HL-60 (cell line): ENCODE measurements around the gene SMU1.

ENCODE experiments used
- DNase-seq, 2 experiments: peaks; one replicate each; pipeline ENCODE4 v3.0.0-alpha.2; 2010 to 2020; ENCODE audit warnings: low read depth in 1 of 2, low spot score in 1 of 2
- H3K27ac ChIP-seq: fragments of 250-450 bp; sonication (Bioruptor Pico); replicated peaks from 2 replicates; pipeline ENCODE4 v1.5.1; 2020; ENCODE audit warnings: mild to moderate bottlenecking, moderate library complexity
- H3K27me3 ChIP-seq: fragments of 250-450 bp; sonication (Bioruptor Pico); 2 replicates; pipeline ENCODE4 v1.5.1; 2021; ENCODE audit warnings: mild to moderate bottlenecking, moderate library complexity; ENCODE audit not compliant: insufficient read depth, poor library complexity, severe bottlenecking
- H3K4me3 ChIP-seq: replicated peaks from 2 replicates; pipeline ENCODE4 v1.5.1; 2011; ENCODE audit warnings: mild to moderate bottlenecking, control low read depth, low read length; ENCODE audit not compliant: insufficient read depth
- CTCF ChIP-seq: IDR thresholded peaks from one replicate; pipeline ENCODE4 v1.5.1; 2011; ENCODE audit warnings: low read length, control low read depth, inconsistent platforms; ENCODE audit not compliant: insufficient read depth
- GABPA ChIP-seq: IDR thresholded peaks from 2 replicates; pipeline ENCODE4 v1.6.1; 2012; ENCODE audit warnings: low read depth
- POLR2AphosphoS5 ChIP-seq: IDR thresholded peaks from 2 replicates; pipeline ENCODE4 v1.6.1; 2012; ENCODE audit warnings: low read depth
- REST ChIP-seq: IDR thresholded peaks from 2 replicates; pipeline ENCODE4 v1.6.1; 2012; ENCODE audit warnings: low read depth; ENCODE audit not compliant: insufficient replicate concordance
- SPI1 ChIP-seq: IDR thresholded peaks from 2 replicates; pipeline ENCODE4 v1.6.1; 2012; ENCODE audit warnings: low read depth, mild to moderate bottlenecking, borderline replicate concordance

Gene SMU1

GRCh38 chr9:33106827-33107621, 30.6 kb upstream of the SMU1 start:
- Histone ChIP-seq H3K4me3 (no peak overlapping the region), H3K27me3 (no peaks in the 10 kb centered on the region), H3K27ac (no peak overlapping the region)
- TF ChIP-seq CTCF: no peak
- TF ChIP-seq SPI1: no peak
- TF ChIP-seq POLR2AphosphoS5: no peak
- no peak for TF ChIP-seq GABPA
- no peak for TF ChIP-seq REST
- DNase-seq: no peak

GRCh38 chr9:33106372-33106771, 29.9 kb upstream of the SMU1 start:
- H3K27me3 ChIP-seq: no peaks in the 10 kb centered on the region
- TF ChIP-seq GABPA (no peak), CTCF (no peak), POLR2AphosphoS5 (no peak)
- DNase-seq: no peak
- no peak overlapping the region for H3K4me3 ChIP-seq
- no peak overlapping the region for H3K27ac ChIP-seq

- no peak overlapping the region for H3K27ac ChIP-seq
- no peak overlapping the region for H3K4me3 ChIP-seq
- no peaks in the 10 kb centered on the region for H3K27me3 ChIP-seq
- no peak for DNase-seq
- TF ChIP-seq POLR2AphosphoS5 (no peak), REST (no peak), GABPA (no peak), CTCF (no peak), SPI1 (no peak)
These were observed 29.5 kb upstream of the SMU1 start for GRCh38 chr9:33105959-33106358.

GRCh38 chr9:33105504-33105903, 29.0 kb upstream of the SMU1 start:
- H3K4me3 ChIP-seq: no peak overlapping the region
- no peak overlapping the region for H3K27ac ChIP-seq
- no peaks in the 10 kb centered on the region for H3K27me3 ChIP-seq
- no peak for DNase-seq
- TF ChIP-seq SPI1 (no peak), GABPA (no peak), REST (no peak), CTCF (no peak), POLR2AphosphoS5 (no peak)
